Tibial nerve (tissue), 3 donors: ENCODE results near the gene ATP6V0D1.

Experiments
- POLR2A ChIP-seq, 2 donors: fragments of 450-650 bp; IDR thresholded peaks; one replicate each; pipeline ENCODE4 v1.6.1; 2017; ENCODE audit warnings: antibody characterized with exemption in 2 of 2, mild to moderate bottlenecking in 2 of 2, moderate library complexity in 2 of 2
- TF ChIP-seq, protein P1 (sequence below), 5 experiments: fragments of 200-600 bp in 3 of 5; fragments of 450-650 bp in 2 of 5; sonication (generic) in 3 of 5; IDR thresholded peaks; one replicate each; pipeline ENCODE4 v1.5.1; 2016 to 2019; ENCODE audit warnings: antibody characterized with exemption in 5 of 5, mild to moderate bottlenecking in 3 of 5, moderate library complexity in 2 of 5

DNA sequence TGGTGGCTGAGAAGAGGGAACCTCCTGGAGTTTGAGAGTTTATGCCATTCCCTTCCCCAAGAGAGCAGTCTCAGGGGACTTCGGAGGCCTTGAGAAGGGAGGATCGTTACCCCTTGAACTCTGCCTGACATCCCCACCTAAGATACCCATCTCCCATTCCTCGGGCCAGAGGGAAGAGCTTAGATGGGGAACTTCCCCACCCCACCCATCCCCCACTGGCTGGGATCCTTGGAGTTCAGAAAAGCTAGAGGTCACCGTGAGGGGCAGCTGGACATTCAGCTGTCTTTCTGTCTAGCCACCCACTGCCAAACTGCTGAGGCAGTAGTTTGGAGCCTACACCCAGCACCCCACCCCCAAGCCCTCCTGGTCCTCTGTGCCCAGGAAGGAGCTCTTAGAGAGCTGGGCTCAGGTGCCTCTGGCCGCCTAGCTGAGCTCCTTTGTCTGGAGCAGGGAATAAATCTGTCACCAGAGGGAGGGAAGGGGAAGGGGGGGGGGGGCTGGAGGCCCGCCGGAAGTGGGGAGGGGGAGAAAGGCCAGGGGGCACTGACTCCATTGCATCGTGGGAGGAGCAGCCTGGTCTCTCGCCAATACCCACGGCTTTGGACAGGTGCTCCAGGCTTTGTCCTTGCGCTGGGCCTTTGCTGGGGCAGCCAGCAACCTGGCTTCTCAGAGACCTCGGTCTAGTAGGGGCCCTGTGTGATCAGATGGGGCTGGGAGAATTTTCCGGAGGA, 49.0 kb downstream of the ATP6V0D1 start:
- TF ChIP-seq, protein P1, sequence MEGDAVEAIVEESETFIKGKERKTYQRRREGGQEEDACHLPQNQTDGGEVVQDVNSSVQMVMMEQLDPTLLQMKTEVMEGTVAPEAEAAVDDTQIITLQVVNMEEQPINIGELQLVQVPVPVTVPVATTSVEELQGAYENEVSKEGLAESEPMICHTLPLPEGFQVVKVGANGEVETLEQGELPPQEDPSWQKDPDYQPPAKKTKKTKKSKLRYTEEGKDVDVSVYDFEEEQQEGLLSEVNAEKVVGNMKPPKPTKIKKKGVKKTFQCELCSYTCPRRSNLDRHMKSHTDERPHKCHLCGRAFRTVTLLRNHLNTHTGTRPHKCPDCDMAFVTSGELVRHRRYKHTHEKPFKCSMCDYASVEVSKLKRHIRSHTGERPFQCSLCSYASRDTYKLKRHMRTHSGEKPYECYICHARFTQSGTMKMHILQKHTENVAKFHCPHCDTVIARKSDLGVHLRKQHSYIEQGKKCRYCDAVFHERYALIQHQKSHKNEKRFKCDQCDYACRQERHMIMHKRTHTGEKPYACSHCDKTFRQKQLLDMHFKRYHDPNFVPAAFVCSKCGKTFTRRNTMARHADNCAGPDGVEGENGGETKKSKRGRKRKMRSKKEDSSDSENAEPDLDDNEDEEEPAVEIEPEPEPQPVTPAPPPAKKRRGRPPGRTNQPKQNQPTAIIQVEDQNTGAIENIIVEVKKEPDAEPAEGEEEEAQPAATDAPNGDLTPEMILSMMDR (IDR thresholded peaks at IDR 0.05) = no peak
- no peak for TF ChIP-seq POLR2A (IDR thresholded peaks at IDR 0.05)
